Liver (tissue), 9 donors: ENCODE data around the gene CLEC4C. TPM values are rescaled to one million over a fixed set of nuclear protein-coding genes. Genes with fewer than 3 reads are reported as not detected.

Source experiments
- DNase-seq: peaks from one replicate; pipeline ENCODE4 v3.0.0-alpha.2; 2017; ENCODE audit warnings: low spot score
- H3K27ac ChIP-seq, 2 donors: one replicate each; pipeline ENCODE4 v1.7.0; 2013; ENCODE audit warnings: inconsistent platforms in 2 of 2, low read length in 2 of 2, control low read depth in 1 of 2, low read depth in 1 of 2, mild to moderate bottlenecking in 1 of 2
- H3K27me3 ChIP-seq, 4 donors: one replicate each; pipeline versions ENCODE4 v1.6.1 to v1.7.0; 2013; ENCODE audit warnings: low read length in 3 of 4, inconsistent platforms in 1 of 4, mild to moderate bottlenecking in 1 of 4, moderate library complexity in 1 of 4; ENCODE audit not compliant: control insufficient read depth in 4 of 4, insufficient read depth in 4 of 4
- H3K36me3 ChIP-seq, 4 donors: one replicate each; pipeline versions ENCODE4 v1.6.1 to v1.7.0; 2013; ENCODE audit warnings: low read length in 3 of 4, mild to moderate bottlenecking in 3 of 4, low read depth in 1 of 4, moderate library complexity in 1 of 4; ENCODE audit not compliant: control insufficient read depth in 4 of 4, insufficient read depth in 3 of 4
- H3K4me1 ChIP-seq, 4 donors: one replicate each; pipeline versions ENCODE4 v1.6.1 to v1.7.0; 2013; ENCODE audit warnings: low read length in 3 of 4, mild to moderate bottlenecking in 3 of 4, moderate library complexity in 1 of 4; ENCODE audit not compliant: control insufficient read depth in 4 of 4, insufficient read depth in 4 of 4
- H3K4me3 ChIP-seq, 3 donors: one replicate each; pipeline versions ENCODE4 v1.6.1 to v1.7.0; 2013; ENCODE audit warnings: low read length in 3 of 3, control low read depth in 1 of 3, low read depth in 1 of 3, mild to moderate bottlenecking in 1 of 3
- H3K9ac ChIP-seq, 2 donors: one replicate each; pipeline ENCODE4 v1.7.0; 2013; ENCODE audit warnings: low read length in 2 of 2, mild to moderate bottlenecking in 2 of 2, moderate library complexity in 2 of 2, control low read depth in 1 of 2, low read depth in 1 of 2
- H3K9me3 ChIP-seq, 4 donors: one replicate each; pipeline versions ENCODE4 v1.6.1 to v1.7.0; 2013; ENCODE audit warnings: low read length in 3 of 4; ENCODE audit not compliant: control insufficient read depth in 4 of 4
- CTCF ChIP-seq: fragments of 150-350 bp; IDR thresholded peaks from 2 replicates; pipeline ENCODE4 v1.5.1; 2017; ENCODE audit warnings: improper control_type of control experiment, low read depth, low read length; ENCODE audit not compliant: missing input control
- EGR1 ChIP-seq, 2 donors: IDR thresholded peaks; 2 replicates each; pipeline ENCODE4 v1.6.1; 2016 to 2018; ENCODE audit warnings: antibody characterized with exemption in 2 of 2, low read depth in 2 of 2
- FOXA1 ChIP-seq: IDR thresholded peaks from 2 replicates; pipeline ENCODE4 v1.6.1; 2016; ENCODE audit warnings: antibody characterized with exemption
- FOXA2 ChIP-seq: IDR thresholded peaks from 2 replicates; pipeline ENCODE4 v1.6.1; 2016; ENCODE audit warnings: antibody characterized with exemption
- GABPA ChIP-seq, 2 donors: IDR thresholded peaks in 1 of 2; conservative IDR thresholded peaks in 1 of 2; 2 replicates each; pipeline ENCODE4 v1.6.1; 2016; ENCODE audit warnings: antibody characterized with exemption in 2 of 2, mild to moderate bottlenecking in 1 of 2, moderate library complexity in 1 of 2
- HNF4G ChIP-seq: IDR thresholded peaks from 2 replicates; pipeline ENCODE4 v1.6.1; 2016; ENCODE audit warnings: antibody characterized with exemption
- JUND ChIP-seq, 2 donors: IDR thresholded peaks; 2 replicates each; pipeline ENCODE4 v1.6.1; 2016; ENCODE audit warnings: antibody characterized with exemption in 2 of 2
- MAX ChIP-seq: IDR thresholded peaks from 2 replicates; pipeline ENCODE4 v1.6.1; 2016; ENCODE audit warnings: antibody characterized with exemption
- NR2F2 ChIP-seq: IDR thresholded peaks from 2 replicates; pipeline ENCODE4 v1.6.1; 2016; ENCODE audit warnings: antibody characterized with exemption
- REST ChIP-seq: IDR thresholded peaks from 2 replicates; pipeline ENCODE4 v1.6.1; 2016; ENCODE audit warnings: antibody characterized with exemption, mild to moderate bottlenecking
- RXRA ChIP-seq, 2 donors: IDR thresholded peaks; 2 replicates each; pipeline ENCODE4 v1.6.1; 2017 to 2018; ENCODE audit warnings: antibody characterized with exemption in 2 of 2, mild to moderate bottlenecking in 1 of 2
- TAF1 ChIP-seq: conservative IDR thresholded peaks from 2 replicates; pipeline ENCODE4 v1.6.1; 2016; ENCODE audit warnings: antibody characterized with exemption, mild to moderate bottlenecking
- ZBTB33 ChIP-seq: IDR thresholded peaks from 2 replicates; pipeline ENCODE4 v1.6.1; 2016; ENCODE audit warnings: antibody characterized with exemption
- WGBS: extraction: QIAGEN DNeasy Blood & Tissue Kit; methylation state at CpG from one replicate; pipeline ENCODE4 v1.1.7; 2013; 5-methylcytosine and 5-hydroxymethylcytosine counted together
- polyA plus RNA-seq, 2 donors: library from polyadenylated mRNA; stranded (reverse) in 1 of 2; unstranded in 1 of 2; fragments of 200-250 nt in 1 of 2; fragments of >200 nt in 1 of 2; fragmentation: Nextera tagmentation in 1 of 2; extraction: Ambion mirVana in 1 of 2; gene quantifications; one replicate each; pipeline versions ENCODE4 v1.2.1 to v1.2.3, GENCODE V29; 2013 to 2015
- total RNA-seq, 2 donors: library from RNA; depleted of rRNA; stranded (reverse); fragments of >200 nt; gene quantifications; one replicate each; pipeline ENCODE4 v1.2.3, GENCODE V29; 2014
- donor health status: healthy.
- donor health status: healthy.
- donor health status: healthy.
- donor health status: healthy.
- donor health status: healthy.

Gene CLEC4C
- total and polyA plus RNA-seq, 4 donors: 0.33 TPM; not detected in 3

- Histone ChIP-seq H3K27me3 (no peaks in the 10 kb centered on the region), H3K9me3 (peaks cover 0 to 5% (median 0%) of the 10 kb centered on the region in 4 donors), H3K4me1 (no peaks in the 10 kb centered on the region), H3K27ac (no peak overlapping the region), H3K9ac (no peak overlapping the region), H3K4me3 (no peak overlapping the region), H3K36me3 (no peaks in the 10 kb centered on the region)
- TF ChIP-seq JUND (IDR thresholded peaks at IDR 0.05) (no peak), HNF4G (no peak), EGR1 (IDR thresholded peaks at IDR 0.05; ENCODE audit: low read depth in 2 of 2) (no peak), GABPA (IDR thresholded peaks at IDR 0.05 in 1 of 2, conservative IDR thresholded peaks at IDR 0.05 in 1 of 2) (no peak), CTCF (no peak), TAF1 (no peak), RXRA (IDR thresholded peaks at IDR 0.05) (no peak)
- 88% methylated on average over 6 of the region's 6 CpGs for WGBS
- no peak for DNase-seq
Observed at GRCh38 chr12:7750350-7750749, 3.2 kb upstream of the CLEC4C start.

- H3K27me3 ChIP-seq: no peaks in the 10 kb centered on the region
- no peak overlapping the region for H3K9ac ChIP-seq
- no peak for DNase-seq
- H3K36me3 ChIP-seq: no peaks in the 10 kb centered on the region
- 84% methylated on average over 8 of the region's 8 CpGs for WGBS
- H3K4me1 ChIP-seq: no peaks in the 10 kb centered on the region
- no peak overlapping the region for H3K4me3 ChIP-seq
- TF ChIP-seq REST (no peak), ZBTB33 (no peak), GABPA (IDR thresholded peaks at IDR 0.05 in 1 of 2, conservative IDR thresholded peaks at IDR 0.05 in 1 of 2) (no peak), EGR1 (IDR thresholded peaks at IDR 0.05; ENCODE audit: low read depth in 2 of 2) (no peak), MAX (no peak), FOXA2 (no peak), TAF1 (no peak), NR2F2 (no peak), FOXA1 (no peak)
- H3K9me3 ChIP-seq: peaks cover 0 to 5% (median 0%) of the 10 kb centered on the region in 4 donors
- no peak overlapping the region for H3K27ac ChIP-seq
Observed at GRCh38 chr12:7749442-7749841, 2.3 kb upstream of the CLEC4C start.
